GM18861 (cell line): ENCODE measurements around the gene USP12.
A peak's percentile ranks its signal among the peaks of the same experiment; 100 is the strongest.
"Not testable (repeated sequence)": the region's sequence is repeated elsewhere in the genome, so short reads cannot be mapped to it uniquely, and the experiment has no call there.

Experiments used
- ATAC-seq: cut with Tn5 transposase; IDR thresholded peaks from one replicate; pipeline ENCODE4 v1.9.1; 2021; ENCODE audit not compliant: unreplicated experiment

The USP12 gene

GRCh38 chr13:27081893-27082679, 89.5 kb downstream of the USP12 start:
- no peak for ATAC-seq

GRCh38 chr13:27080018-27080948, 91.3 kb downstream of the USP12 start:
- no peak for ATAC-seq

- ATAC-seq: no peak
Measured at GRCh38 chr13:27079421-27079958, 92.1 kb downstream of the USP12 start.

GRCh38 chr13:27077451-27077850, 94.2 kb downstream of the USP12 start:
- no peak for ATAC-seq

- no peak for ATAC-seq
Measured at GRCh38 chr13:27076421-27076820, 95.2 kb downstream of the USP12 start.

- ATAC-seq: no peak
Measured at GRCh38 chr13:27073186-27073585, 98.4 kb downstream of the USP12 start.

- not testable (repeated sequence) for ATAC-seq
Measured at GRCh38 chr13:27066123-27066522, 105.5 kb downstream of the USP12 start.

- no peak for ATAC-seq
Measured at GRCh38 chr13:27065582-27065981, 106.0 kb downstream of the USP12 start.

- no peak for ATAC-seq
Measured at GRCh38 chr13:27064252-27064995, 107.2 kb downstream of the USP12 start.

GRCh38 chr13:27057817-27058216, 113.8 kb downstream of the USP12 start:
- no peak for ATAC-seq

- ATAC-seq: no peak
Measured at GRCh38 chr13:27055526-27055925, 116.1 kb downstream of the USP12 start.

- no peak for ATAC-seq
Measured at GRCh38 chr13:27054760-27055159, 116.9 kb downstream of the USP12 start.

- no peak for ATAC-seq
Measured at GRCh38 chr13:27053902-27054595, 117.6 kb downstream of the USP12 start.

- no peak for ATAC-seq
Measured at GRCh38 chr13:27053210-27053884, 118.3 kb downstream of the USP12 start.

- no peak for ATAC-seq
Measured at GRCh38 chr13:27052551-27053208, 118.9 kb downstream of the USP12 start.

GRCh38 chr13:27047081-27047480, 124.5 kb downstream of the USP12 start:
- no peak for ATAC-seq

GRCh38 chr13:27044837-27045570, 126.6 kb downstream of the USP12 start:
- peak; percentile 83 for ATAC-seq

GRCh38 chr13:27043013-27043412, 128.6 kb downstream of the USP12 start:
- no peak for ATAC-seq

- ATAC-seq: no peak
Measured at GRCh38 chr13:27041341-27041740, 130.3 kb downstream of the USP12 start.
